H9 (cell line): ENCODE measurements around the gene OR1M1. TPM values are rescaled to one million over a fixed set of nuclear protein-coding genes. Genes with fewer than 3 reads are reported as not detected.
A peak's percentile ranks its signal among the peaks of the same experiment; 100 is the strongest.

Experiments
- DNase-seq: peaks from one replicate; pipeline ENCODE4 v3.0.0-alpha.2; 2017
- H2AFZ ChIP-seq: one replicate; pipeline ENCODE4 v1.6.1; 2013; ENCODE audit warnings: mild to moderate bottlenecking, low read length, control low read depth, moderate library complexity
- H2AK5ac ChIP-seq: 2 replicates; pipeline ENCODE4 v1.6.1; 2013; ENCODE audit warnings: low read length, control low read depth, mixed read lengths; ENCODE audit not compliant: insufficient read length
- H2BK120ac ChIP-seq: one replicate; pipeline ENCODE4 v1.6.1; 2013; ENCODE audit warnings: low read depth, mild to moderate bottlenecking, low read length, control low read depth, inconsistent platforms; ENCODE audit not compliant: poor library complexity, severe bottlenecking
- H2BK12ac ChIP-seq: 2 replicates; pipeline ENCODE4 v1.6.1; 2013; ENCODE audit warnings: low read length, control low read depth, mixed read lengths, low read depth; ENCODE audit not compliant: insufficient read length
- H2BK15ac ChIP-seq: 2 replicates; pipeline ENCODE4 v1.6.1; 2013; ENCODE audit warnings: low read depth, low read length, control low read depth
- H2BK20ac ChIP-seq: one replicate; pipeline ENCODE4 v1.6.1; 2013; ENCODE audit warnings: low read depth, mild to moderate bottlenecking, low read length, control low read depth, inconsistent platforms; ENCODE audit not compliant: poor library complexity, severe bottlenecking
- H2BK5ac ChIP-seq: 2 replicates; pipeline ENCODE4 v1.6.1; 2013; ENCODE audit warnings: low read length, control low read depth, mixed read lengths; ENCODE audit not compliant: insufficient read length
- H3K14ac ChIP-seq: 2 replicates; pipeline ENCODE4 v1.6.1; 2013; ENCODE audit warnings: low read length, control low read depth; ENCODE audit not compliant: insufficient read depth
- H3K18ac ChIP-seq: 2 replicates; pipeline ENCODE4 v1.6.1; 2013; ENCODE audit warnings: low read depth, mild to moderate bottlenecking, mixed read lengths, low read length, control low read depth; ENCODE audit not compliant: insufficient read length
- H3K23ac ChIP-seq: 2 replicates; pipeline ENCODE4 v1.6.1; 2013; ENCODE audit warnings: low read length, control low read depth, mixed read lengths, low read depth; ENCODE audit not compliant: insufficient read length
- H3K23me2 ChIP-seq: 2 replicates; pipeline ENCODE4 v1.6.1; 2013; ENCODE audit warnings: low read depth, mild to moderate bottlenecking, mixed read lengths, low read length, control low read depth; ENCODE audit not compliant: insufficient read length, poor library complexity, severe bottlenecking
- H3K27ac ChIP-seq: 2 replicates; pipeline ENCODE4 v1.5.1; 2013; ENCODE audit warnings: low read length, control low read depth, mixed read lengths, low read depth; ENCODE audit not compliant: insufficient read length
- H3K27me3 ChIP-seq: 2 replicates; pipeline ENCODE4 v1.6.1; 2013; ENCODE audit warnings: low read length, control low read depth, inconsistent platforms; ENCODE audit not compliant: insufficient read depth
- H3K4ac ChIP-seq: 2 replicates; pipeline ENCODE4 v1.6.1; 2013; ENCODE audit warnings: low read depth, mild to moderate bottlenecking, control low read depth, inconsistent platforms, low read length, moderate library complexity
- H3K4me1 ChIP-seq: 2 replicates; pipeline ENCODE4 v1.6.1; 2013; ENCODE audit warnings: low read length, control low read depth, inconsistent platforms; ENCODE audit not compliant: insufficient read depth
- H3K4me2 ChIP-seq: 2 replicates; pipeline ENCODE4 v1.6.1; 2013; ENCODE audit warnings: low read length, control low read depth, mixed read lengths; ENCODE audit not compliant: insufficient read length, insufficient read depth
- H3K56ac ChIP-seq: 2 replicates; pipeline ENCODE4 v1.6.1; 2013; ENCODE audit warnings: low read depth, mild to moderate bottlenecking, mixed read lengths, low read length, control low read depth; ENCODE audit not compliant: insufficient read length
- H3K79me1 ChIP-seq: 2 replicates; pipeline ENCODE4 v1.6.1; 2013; ENCODE audit warnings: low read depth, mild to moderate bottlenecking, moderate library complexity, low read length, control low read depth, inconsistent platforms; ENCODE audit not compliant: insufficient read depth, poor library complexity, severe bottlenecking
- H3K79me2 ChIP-seq: 2 replicates; pipeline ENCODE4 v1.6.1; 2013; ENCODE audit warnings: low read length, control low read depth, inconsistent platforms; ENCODE audit not compliant: insufficient read depth
- H3K9ac ChIP-seq: 2 replicates; pipeline ENCODE4 v1.6.1; 2013; ENCODE audit warnings: low read length, control low read depth, mixed read lengths; ENCODE audit not compliant: insufficient read length; ENCODE audit errors: extremely low read depth
- H3K9me3 ChIP-seq: one replicate; pipeline ENCODE4 v1.6.1; 2013; ENCODE audit warnings: low read depth, low read length, inconsistent platforms; ENCODE audit not compliant: control insufficient read depth
- H3T11ph ChIP-seq: one replicate; pipeline ENCODE4 v1.6.1; 2013; ENCODE audit warnings: mild to moderate bottlenecking, low read length, control low read depth, inconsistent platforms
- H4K20me1 ChIP-seq: one replicate; pipeline ENCODE4 v1.6.1; 2013; ENCODE audit not compliant: control insufficient read depth, insufficient read length, insufficient read depth
- H4K5ac ChIP-seq: 2 replicates; pipeline ENCODE4 v1.6.1; 2013; ENCODE audit warnings: low read depth, mild to moderate bottlenecking, mixed read lengths, low read length, control low read depth; ENCODE audit not compliant: insufficient read length
- H4K8ac ChIP-seq: replicated peaks from 2 replicates; pipeline ENCODE4 v1.6.1; 2013; ENCODE audit warnings: low read length, control low read depth, mixed read lengths, low read depth; ENCODE audit not compliant: insufficient read length
- H4K91ac ChIP-seq: 2 replicates; pipeline ENCODE4 v1.6.1; 2013; ENCODE audit warnings: low read depth, mild to moderate bottlenecking, moderate library complexity, mixed read lengths, low read length, control low read depth; ENCODE audit not compliant: insufficient read length
- H3K27ac Mint-ChIP-seq, 3 experiments: 2 replicates in 2 of 3; 3 replicates in 1 of 3; pipeline ENCODE4 v1.8.0; 2020 to 2021; ENCODE audit warnings: mixed read lengths in 3 of 3, mild to moderate bottlenecking in 1 of 3, moderate library complexity in 1 of 3
- H3K27me3 Mint-ChIP-seq: 2 replicates; pipeline ENCODE4 v1.8.0; 2021; ENCODE audit warnings: low read depth, mild to moderate bottlenecking, moderate library complexity, mixed read lengths
- H3K36me3 Mint-ChIP-seq, 3 experiments: 2 replicates in 2 of 3; 3 replicates in 1 of 3; pipeline ENCODE4 v1.8.0; 2020 to 2021; ENCODE audit warnings: low read depth in 3 of 3, mixed read lengths in 3 of 3; ENCODE audit not compliant: insufficient read depth in 1 of 3
- H3K4me1 Mint-ChIP-seq, 2 experiments: 2 replicates each; pipeline ENCODE4 v1.8.0; 2020; ENCODE audit warnings: mixed read lengths in 2 of 2
- H3K4me3 Mint-ChIP-seq, 2 experiments: 2 replicates in 1 of 2; 3 replicates in 1 of 2; pipeline ENCODE4 v1.8.0; 2020 to 2021; ENCODE audit warnings: mild to moderate bottlenecking in 2 of 2, mixed read lengths in 2 of 2, moderate library complexity in 1 of 2
- H3K9me3 Mint-ChIP-seq, 2 experiments: 2 replicates in 1 of 2; 3 replicates in 1 of 2; pipeline ENCODE4 v1.8.0; 2020; ENCODE audit warnings: mild to moderate bottlenecking in 2 of 2, mixed read lengths in 2 of 2, moderate library complexity in 1 of 2
- CTCF ChIP-seq: fragments of 200-600 bp; sonication (generic); conservative IDR thresholded peaks from 3 replicates; pipeline ENCODE4 v1.8.0; 2021; ENCODE audit warnings: antibody characterized with exemption, mild to moderate bottlenecking
- WGBS: extraction: QIAGEN DNeasy Blood & Tissue Kit; methylation state at CpG from one replicate; pipeline ENCODE4 v1.1.7; 2013; ENCODE audit warnings: missing lambda C conversion rate, low lambda C conversion rate, mixed read lengths; ENCODE audit not compliant: insufficient read length; ENCODE audit errors: extremely low coverage; 5-methylcytosine and 5-hydroxymethylcytosine counted together
- total RNA-seq: library from RNA; stranded (reverse); gene quantifications from 2 replicates; pipeline ENCODE4 v1.2.1, GENCODE V29; 2021

The OR1M1 gene
- total RNA-seq, 1 experiment from 2014 or later: not detected

GRCh38 chr19:9060564-9061340 is 26.1 kb upstream of the OR1M1 start:
- Histone ChIP-seq H3K18ac (no peak overlapping the region), H3K27ac (no peak overlapping the region), H3K4ac (no peak overlapping the region), H4K91ac (no peak overlapping the region), H3K9ac (no peak overlapping the region), H3K27me3 (no peaks in the 10 kb centered on the region), H4K20me1 (no peaks in the 10 kb centered on the region), H3K56ac (no peak overlapping the region), H2BK5ac (no peak overlapping the region), H3K79me1 (no peaks in the 10 kb centered on the region), H2BK20ac (no peak overlapping the region), H4K8ac (no peak overlapping the region), H2BK15ac (no peak overlapping the region), H3K4me2 (no peak overlapping the region), H2BK12ac (no peak overlapping the region), H3K4me1 (no peaks in the 10 kb centered on the region), H2AK5ac (no peak overlapping the region), H3K23me2 (no peaks in the 10 kb centered on the region), H3K79me2 (no peaks in the 10 kb centered on the region), H3T11ph (no peak overlapping the region), H3K14ac (no peak overlapping the region), H3K23ac (no peak overlapping the region), H3K9me3 (no peaks in the 10 kb centered on the region), H2AFZ (no peak overlapping the region), H2BK120ac (peak overlapping the region; percentile 36), H4K5ac (no peak overlapping the region)
- Mint-ChIP-seq H3K9me3 (no peaks in the 10 kb centered on the region), H3K4me3 (no peak overlapping the region), H3K36me3 (no peaks in the 10 kb centered on the region; a peak in 1 of 7 replicates), H3K4me1 (peaks cover 8 to 18% of the 10 kb centered on the region in 2 experiments; a peak in 3 of 4 replicates), H3K27me3 (no peaks in the 10 kb centered on the region), H3K27ac (peak overlapping the region in 2 of 3 experiments; percentile 33 to 81; a peak in 2 of 7 replicates)
- WGBS: no CpG with 5 or more reads among the region's 17 CpGs
- no peak for TF ChIP-seq CTCF
- DNase-seq: no peak
